NCI-H526 treated with DMSO at 0.1 percent for 48 hours (cell line): ENCODE data around the gene BRF1.
A peak's percentile ranks its signal among the peaks of the same experiment; 100 is the strongest.
"Not testable (repeated sequence)": the region's sequence is repeated elsewhere in the genome, so short reads cannot be mapped to it uniquely, and the experiment has no call there.

ENCODE experiments used
- DNase-seq: peaks from one replicate; lab custom pipeline; 2025; lab: John Stamatoyannopoulos, UW

The BRF1 gene

DNA sequence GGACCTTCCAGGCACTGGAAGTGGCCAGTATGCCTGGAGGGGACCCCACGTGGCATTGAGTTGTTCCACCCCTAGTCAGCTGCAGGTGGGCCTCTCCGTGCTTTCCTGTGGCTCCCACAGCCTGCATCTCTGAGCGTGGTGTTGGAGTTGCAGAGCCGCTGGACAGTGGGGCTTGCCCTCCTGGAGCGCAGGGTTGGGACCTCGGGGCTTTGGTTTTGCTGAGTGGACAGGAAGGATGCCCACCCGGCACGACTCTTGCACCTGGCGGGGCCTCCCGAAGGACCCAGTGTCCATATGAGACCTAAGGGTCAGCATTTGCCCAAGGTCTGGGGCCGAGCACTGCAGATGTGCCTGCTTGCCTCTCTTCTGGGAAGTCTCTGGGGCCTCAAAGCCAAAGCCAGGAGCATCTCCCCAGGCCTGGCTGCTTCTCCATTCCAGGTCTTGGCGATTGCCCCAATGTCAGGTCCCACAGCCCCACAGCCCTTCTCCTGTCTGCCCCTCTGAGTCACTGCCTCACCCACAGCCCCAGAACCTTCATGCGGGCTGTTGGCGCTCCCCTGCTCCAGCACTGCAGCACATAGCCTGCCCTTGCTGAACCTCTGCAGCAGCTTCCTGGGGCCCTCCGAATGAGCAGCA, 15.3 kb upstream of the BRF1 start:
- no peak for DNase-seq

DNA sequence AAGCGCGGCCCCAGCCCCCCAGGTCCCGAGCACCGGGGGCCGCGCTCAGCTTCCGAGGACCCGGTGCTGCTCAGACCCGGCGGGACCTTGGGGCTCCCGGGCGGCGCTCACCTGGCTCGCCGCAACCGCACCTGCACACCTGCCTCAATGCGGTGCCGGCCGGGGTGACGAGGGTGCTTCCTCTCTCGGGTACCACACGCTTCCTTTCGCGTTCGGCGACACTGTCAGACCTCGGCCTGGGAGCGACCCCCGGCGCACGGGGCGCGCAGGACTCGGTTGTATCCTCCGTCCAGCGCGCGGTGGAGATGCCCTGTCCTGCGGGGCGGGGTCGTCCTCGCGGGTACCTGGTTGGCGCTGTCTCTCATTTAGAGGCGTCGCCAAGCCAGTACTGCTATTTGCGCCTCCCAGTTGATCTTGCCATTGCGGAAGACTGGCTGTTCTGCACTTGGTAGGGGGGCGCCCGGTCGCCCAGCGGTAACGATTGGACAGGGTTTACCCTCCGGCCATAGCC, 14.5 kb upstream of the BRF1 start:
- peak; percentile 20 for DNase-seq

DNA sequence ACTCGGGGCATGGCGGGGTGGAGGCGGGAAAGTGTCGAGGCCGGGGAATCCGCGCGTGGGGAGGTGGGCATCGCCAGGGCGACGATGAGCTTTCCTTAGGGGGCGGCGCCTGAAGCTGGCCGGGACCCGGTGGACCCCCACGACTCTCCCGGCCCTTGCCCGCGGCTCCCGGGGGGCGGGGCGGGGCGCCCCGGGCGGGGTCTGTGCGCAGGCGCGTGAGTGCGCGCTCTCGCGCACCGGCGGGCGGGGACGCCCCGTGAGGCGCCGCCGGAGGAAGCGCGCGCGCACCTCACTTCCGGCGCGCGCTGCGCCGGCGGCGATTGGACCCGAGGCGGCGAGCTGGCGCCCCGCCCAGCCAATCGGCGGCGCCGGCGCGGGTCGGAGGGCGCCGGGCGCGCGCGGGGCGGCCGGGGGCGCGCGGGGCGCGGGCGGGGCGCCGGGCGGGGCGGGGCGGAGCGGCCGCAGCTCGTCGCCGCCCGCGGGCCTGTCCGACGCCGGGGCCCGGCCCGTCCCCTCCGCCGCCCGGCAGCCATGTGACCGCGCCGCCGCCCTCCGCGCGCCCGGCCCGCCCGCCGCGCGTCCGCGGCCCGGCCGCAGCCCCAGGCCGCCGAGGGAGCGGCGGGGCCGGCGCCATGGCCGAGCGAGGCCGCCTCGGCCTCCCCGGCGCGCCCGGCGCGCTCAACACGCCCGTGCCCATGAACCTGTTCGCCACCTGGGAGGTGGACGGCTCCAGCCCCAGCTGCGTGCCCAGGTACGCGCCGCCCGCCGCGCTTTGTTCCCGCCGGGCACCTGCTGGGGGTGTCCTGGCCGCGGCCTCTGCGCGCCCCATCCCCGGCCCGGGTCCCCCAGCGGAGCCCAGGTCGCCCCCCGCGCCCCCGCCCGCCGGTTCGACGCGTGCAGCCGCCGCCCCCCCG, 13.7 kb upstream of the BRF1 start, which contains the start of gene PACS2:
Gene PACS2, plus strand, starts transcription at position 462 of the 914 bp plus-strand sequence. Its CDS starts 171 bp downstream, at position 633.
- DNase-seq = peak; percentile 38

DNA sequence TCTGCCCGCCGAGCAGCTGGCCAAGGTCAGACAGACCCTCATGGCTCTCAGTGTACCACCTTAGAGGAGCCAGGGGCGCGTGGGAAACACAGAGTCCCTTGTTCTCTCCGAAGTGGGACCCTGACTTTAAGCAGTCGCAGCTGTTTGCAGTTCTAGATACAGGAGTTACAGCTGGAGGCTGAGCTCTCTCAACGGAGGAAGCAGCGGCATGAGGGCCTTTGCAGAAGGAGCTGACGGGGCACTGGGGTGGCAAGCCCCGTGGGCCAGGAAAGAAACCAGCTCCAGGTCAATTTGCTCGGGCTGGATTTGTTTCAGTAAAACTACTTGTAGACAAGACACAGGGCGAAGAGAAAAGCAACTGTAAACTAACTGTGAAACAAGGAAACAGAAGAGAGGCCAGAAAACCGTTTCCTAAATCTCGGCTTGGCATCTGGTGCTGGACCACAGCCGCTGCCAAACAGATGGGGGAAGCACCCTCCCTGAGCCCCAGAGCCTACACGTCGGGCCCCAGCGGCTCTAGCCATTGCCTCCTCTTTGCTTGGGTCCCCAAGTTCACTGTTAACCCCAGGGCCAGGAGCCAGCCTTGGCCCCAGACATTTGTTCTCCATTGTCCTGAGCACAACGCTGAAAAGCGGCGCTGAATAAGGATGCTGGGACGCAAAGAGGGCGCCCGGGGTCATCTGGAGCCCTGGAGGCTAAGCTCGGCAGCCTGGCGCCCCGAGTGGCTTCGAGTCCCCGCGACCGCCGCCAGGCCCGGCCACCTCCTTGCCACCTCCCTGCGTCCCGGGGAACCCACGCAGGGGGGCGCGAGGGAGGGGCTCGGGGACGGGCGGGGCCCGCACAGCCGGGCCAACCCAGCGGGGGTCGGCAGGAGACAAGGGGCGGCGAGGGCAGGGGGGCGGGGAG, 12.8 kb upstream of the BRF1 start:
- DNase-seq = no peak

DNA sequence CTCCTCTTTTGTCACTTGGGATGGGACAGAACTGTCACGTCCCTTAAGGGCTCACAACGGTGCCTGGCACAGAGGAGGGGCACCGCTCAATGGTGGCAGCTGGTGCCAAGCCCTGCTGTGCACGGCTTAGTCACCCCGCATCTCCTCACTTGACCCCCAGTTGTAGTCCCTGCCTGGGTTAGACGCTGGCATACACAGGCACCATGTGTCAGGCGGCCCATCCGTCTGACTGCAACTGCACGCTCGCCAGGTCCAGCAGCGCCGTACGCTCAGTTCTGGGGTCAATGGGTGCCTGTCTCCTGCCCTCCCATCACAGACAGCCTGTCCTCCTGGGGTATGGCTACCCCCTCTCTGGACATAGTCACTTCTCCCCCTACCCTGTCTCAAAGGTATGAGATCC, 12.2 kb upstream of the BRF1 start:
- DNase-seq = no peak

DNA sequence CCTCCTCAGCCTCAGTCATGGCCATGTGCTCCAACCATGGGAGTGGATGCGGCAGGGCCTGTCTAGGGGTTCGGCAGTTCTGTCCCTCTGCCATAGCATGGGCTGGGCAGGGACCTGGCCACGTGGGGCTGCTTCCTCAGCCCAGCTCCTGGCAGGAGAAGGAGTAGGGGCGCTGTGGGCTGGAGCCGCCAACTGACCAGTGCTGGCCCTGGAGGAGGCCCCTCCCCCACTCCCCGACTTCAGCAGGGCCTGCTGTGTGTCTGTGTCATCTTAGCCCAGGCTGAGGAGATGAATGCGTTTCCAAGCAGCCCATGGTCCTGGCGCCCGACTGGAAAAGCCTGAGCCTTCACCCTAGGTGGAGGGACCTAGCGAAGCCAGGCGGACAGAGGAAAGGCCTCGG, 11.0 kb upstream of the BRF1 start:
- DNase-seq = no peak

- no peak for DNase-seq
Measured at GRCh38 chr14:105309371-105309770, 8.6 kb upstream of the BRF1 start.

GRCh38 chr14:105307052-105307727, 6.4 kb upstream of the BRF1 start:
- no peak for DNase-seq

- no peak for DNase-seq
Measured at GRCh38 chr14:105305791-105306190, 5.0 kb upstream of the BRF1 start.

DNA sequence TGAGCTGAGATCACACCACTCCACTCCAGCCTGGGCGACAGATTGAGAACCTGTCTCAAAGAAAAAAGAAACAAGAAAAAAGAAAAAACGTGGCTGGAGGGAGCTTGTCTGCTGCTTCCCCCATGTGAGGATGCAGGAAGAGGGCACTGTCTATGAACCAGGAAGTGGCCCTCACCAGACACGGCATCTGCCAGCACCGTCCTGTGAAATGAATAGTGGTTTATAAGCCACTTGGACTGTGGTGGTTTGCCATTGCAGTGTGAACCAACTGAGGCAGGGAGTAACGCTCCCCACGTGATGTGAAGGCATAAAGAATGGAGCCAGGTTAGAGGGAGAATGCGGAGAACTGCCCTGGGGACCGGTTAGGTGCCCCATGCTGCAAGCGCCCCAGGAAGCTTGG, 4.5 kb upstream of the BRF1 start:
- DNase-seq = no peak

DNA sequence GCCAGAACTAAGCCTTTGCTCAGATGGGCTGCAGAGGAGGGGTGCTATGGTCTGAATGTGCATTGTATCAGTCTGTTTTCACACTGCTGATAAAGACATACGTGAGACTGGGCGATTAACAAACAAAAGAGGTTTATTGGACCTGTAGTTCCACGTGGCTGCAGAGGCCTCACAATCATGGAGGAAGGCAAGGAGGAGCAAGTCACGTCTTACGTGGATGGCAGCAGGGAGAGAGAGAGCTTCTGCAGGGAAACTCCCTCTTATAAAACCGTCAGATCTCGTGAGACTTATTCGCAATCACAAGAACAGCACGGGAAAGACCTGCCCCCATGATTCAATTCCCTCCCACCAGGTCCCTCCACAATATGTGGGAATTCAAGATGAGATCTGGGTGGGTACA, 3.8 kb upstream of the BRF1 start:
- DNase-seq = no peak

- DNase-seq = no peak
Measured at GRCh38 chr14:105303949-105304348, 3.1 kb upstream of the BRF1 start.

DNA sequence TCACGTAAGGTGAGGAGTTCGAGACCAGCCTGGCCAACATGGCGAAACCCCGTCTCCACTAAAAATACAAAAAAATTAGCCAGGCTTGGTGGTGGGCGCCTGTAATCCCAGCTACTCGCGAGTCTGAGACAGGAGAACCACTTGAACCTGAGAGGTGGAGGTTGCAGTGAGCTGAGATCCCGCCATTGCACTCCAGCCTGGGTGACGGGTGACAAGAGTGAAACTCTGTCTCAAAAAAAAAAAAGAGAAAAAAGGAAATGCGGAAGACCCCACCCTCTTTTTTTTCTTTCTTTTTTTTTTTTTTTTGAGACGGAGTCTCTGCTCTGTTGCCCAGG, 1.1 kb upstream of the BRF1 start:
- not testable (repeated sequence) for DNase-seq

DNA sequence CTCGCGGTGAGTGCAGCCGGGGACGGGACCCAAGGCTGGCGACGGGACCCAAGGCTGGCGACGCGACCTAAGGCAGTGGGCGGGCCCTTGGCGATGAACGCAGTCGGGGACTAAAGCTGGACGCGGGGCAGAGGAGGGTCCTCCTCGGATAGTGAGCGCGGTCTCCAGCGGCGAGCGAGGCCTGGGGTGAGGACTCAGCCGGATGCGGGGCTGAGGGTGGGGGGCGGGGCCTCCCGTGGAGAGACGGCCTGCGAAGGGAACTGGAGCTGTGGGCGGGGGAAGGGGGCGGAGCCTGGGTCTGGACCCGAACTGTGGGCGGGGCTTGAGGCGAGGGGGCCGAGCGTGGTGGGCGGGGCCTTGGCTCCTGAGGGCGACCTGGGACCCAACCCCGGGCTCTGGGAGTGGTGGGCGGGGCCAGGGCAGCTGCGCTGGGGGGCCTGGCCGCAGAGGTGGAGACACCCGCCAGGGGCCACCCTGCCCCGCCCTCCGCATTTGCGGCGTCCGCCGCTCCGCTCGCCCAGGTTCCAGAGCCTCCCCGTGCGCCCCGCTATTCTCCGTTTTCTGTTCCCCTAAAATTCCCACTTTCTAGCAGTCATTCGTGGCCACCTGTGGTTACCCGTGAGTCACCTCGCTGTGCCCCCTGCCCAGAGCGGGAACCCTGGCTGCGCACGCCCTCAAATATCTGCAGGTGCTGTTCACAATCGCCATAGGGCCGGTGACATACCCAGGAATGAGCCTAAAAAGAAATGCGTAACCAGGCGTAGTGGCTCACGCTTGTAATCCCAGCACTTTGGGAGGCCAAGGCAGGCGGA, 508 bp upstream of the BRF1 start:
- DNase-seq = peak; percentile 91

- no peak for DNase-seq
Measured at GRCh38 chr14:105299654-105300541, 903 bp downstream of the BRF1 start.

DNA sequence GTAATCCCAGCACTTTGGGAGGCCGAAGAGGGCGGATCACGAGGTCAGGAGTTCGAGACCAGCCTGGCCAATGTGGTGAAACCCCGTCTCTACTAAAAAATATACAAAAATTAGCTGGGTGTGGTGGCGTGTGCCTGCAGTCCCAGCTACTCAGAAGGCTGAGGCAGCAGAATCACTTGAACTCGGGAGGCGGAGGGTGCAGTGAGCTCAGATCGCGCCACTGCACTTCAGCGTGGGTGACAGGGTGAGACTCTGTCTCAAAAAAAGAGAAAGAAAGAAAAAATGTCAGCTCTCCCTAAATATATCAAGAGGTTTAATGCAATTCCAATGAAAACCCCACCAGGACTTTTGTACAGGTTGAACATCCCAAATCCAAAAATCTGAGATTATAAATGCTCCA, 3.5 kb downstream of the BRF1 start:
- not testable (repeated sequence) for DNase-seq

DNA sequence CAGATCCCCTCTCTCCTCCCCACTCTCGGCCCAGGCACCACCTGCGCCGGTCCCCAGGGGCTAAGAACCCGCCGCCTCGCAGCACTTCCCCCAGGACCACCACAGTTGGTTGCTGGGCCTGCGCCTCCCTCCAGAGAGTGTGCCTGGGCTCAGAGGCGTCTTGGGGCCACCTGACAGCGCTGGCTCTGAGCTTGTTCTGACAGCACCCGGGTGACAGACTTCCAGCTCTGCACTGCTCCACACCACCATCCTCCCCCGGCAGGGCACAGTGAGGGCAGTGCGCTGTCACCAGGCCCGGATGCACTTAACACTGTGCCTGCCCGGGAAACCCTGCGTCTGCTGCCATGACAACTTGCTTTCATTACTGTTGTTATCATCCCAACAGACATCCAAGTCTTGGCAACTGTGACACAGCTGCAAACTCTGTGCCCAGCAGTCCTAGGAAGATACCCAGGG, 6.6 kb downstream of the BRF1 start:
- peak; percentile 23 for DNase-seq

GRCh38 chr14:105292826-105293711, 7.7 kb downstream of the BRF1 start:
- no peak for DNase-seq
